ENCODE results near the gene LEKR1.
"Not testable (repeated sequence)": the region's sequence is repeated elsewhere in the genome, so short reads cannot be mapped to it uniquely, and the experiment has no call there.

Gene LEKR1

GRCh38 chr3:156811089-156811862 lies 14.9 kb upstream of the LEKR1 start:
- DNase-seq: no peak

GRCh38 chr3:156812521-156813335 lies 13.4 kb upstream of the LEKR1 start:
- peak; percentile 17 for DNase-seq

GRCh38 chr3:156814295-156814694 lies 11.9 kb upstream of the LEKR1 start:
- DNase-seq: no peak

GRCh38 chr3:156816091-156816793 lies 9.9 kb upstream of the LEKR1 start:
- peak; percentile 40 for DNase-seq

GRCh38 chr3:156816794-156817645 lies 9.1 kb upstream of the LEKR1 start:
- DNase-seq: peak; percentile 85

- DNase-seq: no peak
These were observed 8.4 kb upstream of the LEKR1 start for GRCh38 chr3:156817646-156818272.

GRCh38 chr3:156818273-156818651 lies 7.9 kb upstream of the LEKR1 start:
- DNase-seq: no peak

- DNase-seq: no peak
These were observed 7.3 kb upstream of the LEKR1 start for GRCh38 chr3:156818890-156819289.

GRCh38 chr3:156819842-156820691 lies 6.1 kb upstream of the LEKR1 start:
- no peak for DNase-seq

GRCh38 chr3:156820692-156821080 lies 5.5 kb upstream of the LEKR1 start:
- no peak for DNase-seq

- DNase-seq: not testable (repeated sequence)
These were observed 3.4 kb upstream of the LEKR1 start for GRCh38 chr3:156822626-156823260.

GRCh38 chr3:156825795-156826143 lies 384 bp upstream of the LEKR1 start:
- DNase-seq: no peak

GRCh38 chr3:156826896-156827882 lies 1.0 kb downstream of the LEKR1 start:
- DNase-seq: peak; percentile 62

- no peak for DNase-seq
These were observed 4.9 kb downstream of the LEKR1 start for GRCh38 chr3:156831006-156831405.

- no peak for DNase-seq
These were observed 8.3 kb downstream of the LEKR1 start for GRCh38 chr3:156834435-156834834.

GRCh38 chr3:156834962-156835535 lies 8.9 kb downstream of the LEKR1 start:
- DNase-seq: no peak

GRCh38 chr3:156836701-156837100 lies 10.5 kb downstream of the LEKR1 start:
- no peak for DNase-seq

- no peak for DNase-seq
These were observed 11.0 kb downstream of the LEKR1 start for GRCh38 chr3:156837115-156837514.

GRCh38 chr3:156838035-156838434 lies 11.9 kb downstream of the LEKR1 start:
- no peak for DNase-seq
